Fibroblast of skin of left quadriceps (primary cell): Measurements from ENCODE around the gene PUS10.
"Not testable (repeated sequence)": the region's sequence is repeated elsewhere in the genome, so short reads cannot be mapped to it uniquely, and the experiment has no call there.

Experiments used
- DNase-seq, 2 experiments: peaks; one replicate each; pipeline ENCODE4 v3.0.0-alpha.2; 2013; ENCODE audit warnings: low read depth in 2 of 2

The PUS10 gene

DNA sequence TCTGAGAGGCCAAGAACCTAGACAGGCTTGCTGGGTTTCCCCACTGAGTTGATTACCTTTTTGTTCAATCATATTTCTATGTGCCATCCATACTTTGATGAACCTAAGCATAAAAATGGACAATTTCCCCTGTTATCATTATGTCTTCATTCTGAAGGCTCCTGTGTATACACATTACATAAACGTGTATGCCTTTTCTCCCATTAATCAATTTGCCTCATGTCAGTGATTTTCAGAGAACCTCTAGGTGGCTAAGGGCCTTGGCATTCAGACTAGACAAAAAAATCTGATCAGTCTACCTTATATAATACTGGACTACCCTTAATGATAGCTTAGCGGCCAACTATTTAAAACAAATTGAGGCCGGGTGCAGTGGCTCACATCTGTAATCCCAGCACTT, 4.7 kb downstream of the PUS10 start:
- DNase-seq, result no peak

DNA sequence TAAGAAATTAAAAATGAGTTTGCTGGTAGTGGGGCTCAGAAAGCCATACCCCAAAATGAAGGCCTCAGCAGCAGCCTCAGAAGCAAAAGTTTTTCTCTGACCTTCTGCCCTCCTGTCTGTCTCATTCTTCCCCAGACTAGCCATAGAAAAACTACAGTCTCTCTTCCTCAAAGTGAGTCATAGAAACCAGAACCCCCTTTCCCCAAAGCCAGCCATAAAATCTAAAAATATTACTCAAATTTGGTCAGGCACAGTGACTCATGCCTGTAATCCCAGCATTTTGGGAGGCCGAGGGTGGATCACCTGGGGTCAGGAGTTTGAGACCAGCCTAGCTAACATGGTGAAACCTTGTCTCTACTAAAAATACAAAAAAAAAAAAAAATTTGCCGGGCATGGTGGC, 5.8 kb downstream of the PUS10 start:
- DNase-seq, result peak; percentile 44 to 48

DNA sequence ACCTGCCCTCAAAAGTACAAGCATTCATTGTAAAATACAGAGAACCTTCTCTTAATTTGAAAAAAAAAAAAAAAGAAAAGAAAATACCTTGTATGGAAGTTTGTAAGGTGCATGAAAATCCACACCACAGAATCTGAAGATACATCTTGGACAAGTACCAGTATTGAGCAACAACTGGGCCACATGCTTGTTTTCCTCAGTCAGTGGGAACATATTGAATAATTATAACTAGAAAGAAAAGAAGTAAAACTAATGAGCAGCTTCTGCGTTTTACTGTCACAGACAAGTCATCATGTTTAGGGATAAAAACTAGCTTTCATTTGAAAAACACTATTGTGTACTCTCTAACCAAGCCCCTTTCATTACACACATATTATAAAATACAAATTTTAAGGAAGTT, 6.4 kb downstream of the PUS10 start:
- DNase-seq, result peak in 1 of 2 experiments; percentile 7

DNA sequence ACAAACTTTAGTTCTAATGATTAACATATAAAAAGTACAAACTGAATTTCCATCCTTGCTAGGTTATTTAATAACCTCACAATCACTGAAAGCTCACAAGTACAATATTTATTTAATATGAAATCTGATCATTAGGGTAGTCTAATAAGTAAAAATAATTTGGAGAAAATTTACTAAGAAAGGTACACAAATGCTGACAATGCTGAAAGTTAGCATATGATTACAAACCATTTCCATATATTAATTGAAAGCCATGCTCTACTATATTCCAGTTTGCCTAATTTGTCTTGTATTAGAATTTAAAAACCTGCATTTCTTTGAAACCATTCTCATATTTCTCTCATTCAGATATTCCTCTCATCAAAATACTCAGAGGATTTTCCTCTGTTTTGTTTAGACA, 8.7 kb downstream of the PUS10 start:
- DNase-seq, result no peak

DNA sequence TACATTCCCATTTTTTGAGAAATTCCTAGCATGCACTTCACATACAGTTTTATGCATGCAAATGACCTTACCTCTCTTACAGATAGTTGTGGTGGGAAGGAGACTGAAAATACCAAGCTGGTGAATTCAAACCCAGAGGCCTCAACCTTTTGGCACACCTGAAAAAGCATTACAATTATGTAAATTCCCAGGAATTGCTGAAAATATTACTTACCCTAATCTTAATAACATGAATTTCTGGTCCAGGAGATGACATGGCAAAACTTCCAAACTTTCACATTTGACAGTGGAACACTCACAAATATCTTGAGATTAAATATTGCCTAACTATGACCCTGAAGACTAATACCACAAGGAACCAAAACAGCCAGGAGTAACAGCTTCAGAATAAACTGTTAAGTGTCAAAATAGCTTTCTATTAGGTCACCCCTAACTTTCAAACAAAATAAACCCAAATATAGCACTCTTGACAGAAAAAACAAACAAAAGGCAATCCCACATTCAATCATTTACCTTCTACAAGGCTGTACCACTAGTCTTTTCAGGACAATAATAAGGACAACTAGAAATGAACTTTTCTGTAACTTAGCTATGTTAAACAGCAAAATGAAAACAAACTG, 11.5 kb downstream of the PUS10 start:
- no peak for DNase-seq

DNA sequence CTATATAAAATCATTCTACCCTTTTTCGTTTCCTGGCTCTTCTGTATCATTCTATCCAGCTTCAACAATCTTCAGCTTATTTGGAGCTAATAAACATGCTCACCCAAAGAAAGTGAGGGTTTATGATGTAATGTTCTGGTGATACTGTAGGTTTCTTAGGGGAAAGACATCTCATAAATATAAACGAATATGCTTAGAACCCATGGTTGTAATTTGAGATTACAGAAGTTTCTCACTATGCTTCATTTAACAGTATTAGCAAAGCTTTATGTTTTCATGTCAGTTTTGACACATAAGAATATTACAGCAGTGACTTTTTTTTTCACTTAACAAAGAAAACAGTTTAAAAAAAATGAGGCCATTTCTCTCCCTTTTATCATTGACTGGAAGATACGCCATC, 12.3 kb downstream of the PUS10 start:
- no peak for DNase-seq

DNA sequence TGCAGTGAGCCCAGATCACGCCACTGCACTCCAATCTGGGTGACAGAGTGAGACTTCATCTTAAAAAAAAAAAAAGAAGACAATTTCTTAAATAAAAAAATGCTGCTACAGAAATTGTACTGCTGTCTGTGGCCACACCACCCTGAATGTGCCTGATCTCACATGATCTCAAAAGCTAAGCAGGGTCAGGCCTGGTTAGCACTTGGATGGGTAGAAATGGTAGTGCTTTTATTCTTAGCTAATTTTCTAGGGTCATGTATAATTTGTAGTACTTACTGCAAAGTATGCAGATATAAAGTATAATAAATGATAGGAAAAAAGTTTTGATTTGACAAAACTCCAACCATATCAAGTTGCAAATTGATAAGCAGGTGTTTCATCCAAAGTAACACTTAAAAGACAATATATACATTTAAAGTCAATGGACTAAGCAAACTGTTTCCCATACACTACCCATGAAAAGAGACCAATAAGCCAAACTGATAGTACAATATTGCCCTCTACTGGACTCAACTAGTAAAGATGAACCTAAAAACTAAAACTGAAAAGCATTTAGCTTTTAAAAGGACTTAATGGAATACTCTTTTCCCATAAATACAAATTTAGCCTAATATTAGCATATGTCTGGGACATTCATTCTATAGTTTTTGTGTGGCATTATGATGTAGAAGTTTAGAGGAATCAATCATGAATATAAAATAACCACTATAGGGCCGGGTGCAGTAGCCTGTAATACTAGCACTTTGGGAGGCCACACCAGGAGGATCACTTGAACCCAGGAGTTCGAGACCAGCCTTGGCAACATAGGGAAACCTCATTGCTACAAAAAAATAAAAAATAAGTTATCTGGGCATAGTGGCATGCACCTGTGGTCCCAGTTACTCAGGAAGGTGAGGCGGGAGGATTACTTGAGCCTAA, 19.2 kb downstream of the PUS10 start:
- peak in 1 of 2 experiments; percentile 26 for DNase-seq

DNA sequence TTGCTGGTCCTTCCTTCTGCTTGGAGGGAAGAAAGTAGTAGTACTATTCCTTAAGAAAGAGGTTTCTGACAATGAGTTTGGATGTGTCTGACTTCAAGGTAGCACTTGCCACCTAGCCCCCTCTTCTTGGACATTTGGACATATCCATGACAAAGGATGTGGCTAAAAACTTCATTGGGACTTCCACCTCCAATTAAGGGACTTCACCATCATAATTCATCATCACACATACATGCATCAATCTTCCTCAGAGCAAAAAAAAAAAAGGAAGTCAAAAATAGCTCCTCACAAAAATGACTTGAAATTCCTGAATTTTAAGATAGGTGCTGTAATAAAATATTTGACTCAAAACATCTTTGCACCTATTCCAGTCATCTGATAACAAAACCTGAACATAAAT, 23.9 kb downstream of the PUS10 start:
- DNase-seq, result no peak

DNA sequence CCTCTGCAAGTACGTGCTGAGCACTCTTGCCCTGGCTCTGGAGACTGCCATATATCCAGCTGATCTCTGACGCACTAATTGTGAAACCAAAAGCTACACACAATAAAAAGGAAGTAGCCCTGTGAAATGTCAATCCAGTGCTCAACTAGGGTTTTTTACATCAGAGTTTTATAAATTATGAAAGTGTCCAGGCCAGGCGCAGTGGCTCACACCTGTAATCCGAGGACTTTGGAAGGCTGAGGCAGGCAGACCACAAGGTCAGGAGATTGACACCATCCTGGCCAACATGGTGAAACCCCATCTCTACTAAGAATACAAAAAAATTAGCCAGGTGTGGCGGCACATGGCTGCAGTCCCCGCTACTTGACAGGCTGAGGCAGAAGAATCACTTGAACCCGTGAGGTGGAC, 25.1 kb downstream of the PUS10 start:
- DNase-seq, result no peak

DNA sequence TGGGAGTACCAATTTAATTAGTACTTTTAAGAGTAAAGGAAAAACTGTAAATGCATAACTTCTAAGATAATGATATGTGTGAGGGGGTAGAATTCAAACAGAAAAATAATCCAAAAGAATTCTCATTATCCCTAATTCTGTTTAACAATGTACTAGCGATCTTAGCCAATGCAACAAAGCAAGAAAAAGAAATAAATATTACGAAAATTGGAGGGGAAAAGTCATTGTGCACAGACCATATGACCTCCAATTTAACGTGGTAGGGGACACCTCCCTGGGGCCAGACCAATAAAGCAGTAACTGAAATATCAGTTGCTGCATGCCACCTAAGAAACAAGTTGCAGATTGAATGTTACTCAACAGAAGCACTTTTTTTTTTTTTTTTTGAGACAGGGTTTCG, 26.4 kb downstream of the PUS10 start:
- no peak for DNase-seq

DNA sequence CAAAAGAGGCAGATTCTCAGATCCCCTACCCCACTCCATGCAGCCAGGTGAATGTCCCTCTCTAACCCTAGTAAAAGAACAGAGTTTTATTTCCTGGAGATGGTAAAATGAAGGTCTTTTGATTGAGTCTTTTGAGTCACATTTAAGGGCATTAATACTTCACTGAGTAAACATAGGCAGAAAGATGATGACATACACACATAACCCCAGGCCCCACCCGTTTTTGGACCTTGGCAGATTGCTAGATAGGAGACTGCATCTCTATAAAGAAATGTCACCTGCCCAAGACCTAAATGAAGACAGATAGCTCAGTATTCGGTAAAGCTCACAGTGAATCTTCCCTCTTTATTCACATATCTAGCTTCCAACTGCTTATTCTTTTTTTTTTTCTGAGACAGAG, 28.8 kb downstream of the PUS10 start:
- no peak for DNase-seq

DNA sequence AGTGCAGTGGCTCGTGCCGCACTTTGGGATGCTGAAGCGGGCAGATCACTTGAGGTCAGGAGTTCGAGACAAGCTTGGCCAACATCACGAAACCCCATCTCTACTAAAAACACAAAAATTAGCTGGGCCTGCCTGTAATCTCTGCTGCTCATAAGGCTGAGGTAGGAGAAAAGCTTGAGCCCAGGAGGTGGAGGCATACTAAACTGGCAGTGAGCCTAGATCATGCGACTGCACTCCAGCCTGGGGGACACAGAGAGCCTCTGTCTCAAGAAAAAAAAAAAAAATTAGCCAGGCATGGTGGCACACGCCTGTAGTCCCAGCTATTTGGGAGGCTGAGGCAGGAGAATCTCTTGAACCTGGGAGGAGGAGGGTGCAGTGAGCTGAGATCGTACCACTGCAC, 30.4 kb downstream of the PUS10 start:
- not testable (repeated sequence) for DNase-seq

DNA sequence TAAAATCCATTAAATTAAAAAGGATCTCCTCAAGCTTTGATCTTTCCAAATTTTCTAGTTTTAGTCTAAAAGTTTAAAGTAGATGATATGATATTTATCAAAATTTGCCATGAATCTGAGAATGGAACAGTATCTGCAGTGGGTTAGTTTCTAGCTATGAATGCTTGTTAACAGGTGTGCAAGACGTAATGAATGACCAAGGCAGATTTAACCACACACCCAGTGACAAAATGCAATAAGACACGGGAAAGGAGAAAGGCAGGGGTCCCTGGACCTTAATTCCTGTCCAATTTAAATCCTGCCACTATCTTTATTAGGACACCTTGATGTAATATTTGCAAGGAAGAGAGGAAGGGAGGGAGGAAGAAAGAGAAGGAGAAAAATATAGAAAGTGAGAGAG, 31.0 kb downstream of the PUS10 start:
- no peak for DNase-seq

DNA sequence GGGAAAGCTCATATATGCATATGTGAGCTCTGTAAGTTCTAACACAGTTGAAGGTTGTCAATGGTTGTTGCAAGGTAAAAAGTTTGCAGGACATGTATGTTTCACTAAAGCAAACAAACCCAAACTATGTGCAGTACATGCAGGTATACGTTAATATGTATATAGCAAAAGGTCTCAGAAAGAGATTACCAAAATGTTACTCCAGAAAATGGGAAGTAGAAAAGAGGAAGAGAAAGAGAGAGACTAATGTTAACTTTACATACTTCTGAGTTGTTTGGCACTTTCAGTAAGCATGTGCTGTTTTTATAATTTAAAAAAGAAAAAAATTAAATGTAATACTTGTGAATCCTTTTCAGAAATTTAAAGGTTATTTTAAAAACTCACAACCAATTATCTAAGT, 33.3 kb downstream of the PUS10 start:
- DNase-seq, result no peak

DNA sequence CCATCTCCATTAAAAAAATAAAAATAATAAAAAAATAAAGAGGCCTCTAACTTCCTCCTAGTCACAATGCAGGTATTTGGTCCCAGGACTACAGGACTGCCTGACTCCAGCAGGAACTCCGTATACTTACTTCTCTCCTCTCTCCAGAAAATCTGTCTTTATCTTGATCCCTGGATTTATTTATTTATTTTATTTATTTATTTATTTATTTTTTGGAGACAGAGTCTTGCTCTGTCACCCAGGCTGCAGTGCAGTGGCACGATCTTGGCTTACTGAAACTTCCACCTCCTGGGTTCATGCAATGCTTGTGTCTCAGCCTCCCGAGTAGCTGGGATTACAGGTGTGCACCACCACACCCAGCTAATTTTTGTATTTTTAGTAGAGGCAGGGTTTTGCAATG, 36.0 kb downstream of the PUS10 start:
- DNase-seq, result not testable (repeated sequence)

DNA sequence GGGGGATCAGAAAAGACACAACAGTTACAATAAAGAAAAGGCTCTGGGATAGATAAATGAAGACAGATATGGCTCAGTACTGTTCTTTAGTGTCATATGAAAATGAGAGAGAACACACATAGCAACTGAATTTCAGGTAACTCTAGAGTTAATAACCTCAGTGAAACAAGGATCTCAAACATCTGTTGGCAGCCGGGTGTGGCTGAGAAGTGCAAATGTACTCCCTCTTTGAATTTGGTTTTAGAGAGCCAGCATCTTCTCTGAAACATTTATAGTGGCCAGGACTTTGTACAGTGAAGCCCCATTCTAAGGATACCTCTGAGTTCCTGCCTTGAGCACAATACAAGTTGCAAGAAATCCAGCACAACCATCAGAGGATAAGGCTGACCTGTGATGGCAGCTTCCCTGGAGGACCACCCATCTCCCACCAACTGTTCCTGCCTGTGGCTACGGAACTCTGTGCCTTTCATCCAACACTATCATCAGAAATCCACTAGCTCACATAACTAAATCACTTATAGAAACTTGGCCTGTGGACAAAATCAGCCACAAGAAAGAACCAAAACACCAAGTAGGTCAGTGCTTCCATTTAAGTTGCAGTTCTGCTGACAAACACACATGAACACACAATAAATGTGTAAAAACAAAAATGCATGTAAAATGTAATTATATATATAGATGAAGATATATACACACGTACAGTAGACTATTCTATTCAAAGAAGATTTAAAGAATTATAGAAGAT, 37.8 kb downstream of the PUS10 start:
- no peak for DNase-seq

DNA sequence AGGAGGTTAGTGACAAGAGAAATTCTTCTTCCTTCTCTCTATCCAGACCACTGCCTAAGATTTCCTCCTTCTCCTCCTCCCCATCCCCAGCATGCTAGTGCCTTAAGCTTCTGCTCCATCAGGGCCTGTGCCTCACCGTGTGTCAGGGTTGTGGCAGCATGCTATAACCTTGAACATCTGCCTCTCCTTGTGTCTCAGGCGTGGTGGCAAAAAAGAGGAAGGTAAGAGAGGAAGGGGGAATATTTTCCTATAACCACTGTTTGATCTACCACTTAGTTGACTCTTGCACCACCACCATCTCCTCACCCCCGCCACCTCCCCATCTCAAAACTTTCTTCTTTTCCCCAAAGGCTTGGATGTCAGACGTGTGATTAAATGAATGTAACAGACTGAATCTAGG, 38.8 kb downstream of the PUS10 start:
- DNase-seq, result no peak

DNA sequence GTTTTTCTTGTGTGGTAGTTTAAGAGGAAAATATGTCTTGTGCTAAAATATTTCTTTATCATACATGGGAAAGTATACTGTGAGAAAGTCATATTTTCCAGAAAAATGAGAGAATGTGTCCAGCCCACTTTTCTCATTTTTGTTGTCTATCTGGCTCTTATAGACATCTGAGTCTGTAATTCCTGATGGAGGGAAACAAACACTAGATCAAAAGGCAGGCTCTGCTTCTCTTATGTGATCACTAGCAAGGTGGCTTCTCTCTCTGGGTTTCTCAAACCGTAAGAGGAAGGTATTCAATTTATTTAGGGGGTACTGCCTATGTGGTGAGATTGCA, 40.5 kb downstream of the PUS10 start:
- no peak for DNase-seq

DNA sequence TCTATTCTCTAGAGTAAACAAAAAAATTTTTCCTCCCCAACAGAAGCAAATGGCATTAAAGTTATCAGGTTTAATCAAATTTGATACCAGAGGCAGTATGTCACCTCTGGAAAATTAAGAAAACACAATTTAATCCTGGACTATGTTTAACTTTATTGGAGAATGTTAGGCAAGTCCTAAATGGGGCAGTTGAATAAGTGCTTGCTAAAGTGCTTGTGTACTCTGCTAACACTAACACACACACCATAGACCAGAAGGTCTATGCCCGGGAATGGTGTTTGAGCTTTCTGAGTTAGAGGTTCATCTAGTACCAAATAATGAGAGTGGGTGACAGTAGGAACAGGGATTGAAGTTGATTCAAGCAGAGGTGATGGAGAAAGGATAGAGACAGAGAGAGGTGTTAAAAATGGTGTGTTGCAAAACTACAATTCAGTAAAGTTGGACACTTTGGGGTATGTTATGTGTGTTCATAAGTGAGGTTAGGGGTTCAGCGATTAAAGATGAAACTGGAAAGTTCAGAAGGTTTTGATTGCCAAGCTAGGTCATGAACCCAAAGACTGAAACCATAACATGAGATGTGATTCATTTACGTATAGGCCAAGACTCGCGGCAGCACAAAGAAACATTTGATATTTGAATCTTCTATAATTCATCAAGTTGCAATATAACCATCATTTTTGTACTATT, 41.0 kb downstream of the PUS10 start:
- no peak for DNase-seq

DNA sequence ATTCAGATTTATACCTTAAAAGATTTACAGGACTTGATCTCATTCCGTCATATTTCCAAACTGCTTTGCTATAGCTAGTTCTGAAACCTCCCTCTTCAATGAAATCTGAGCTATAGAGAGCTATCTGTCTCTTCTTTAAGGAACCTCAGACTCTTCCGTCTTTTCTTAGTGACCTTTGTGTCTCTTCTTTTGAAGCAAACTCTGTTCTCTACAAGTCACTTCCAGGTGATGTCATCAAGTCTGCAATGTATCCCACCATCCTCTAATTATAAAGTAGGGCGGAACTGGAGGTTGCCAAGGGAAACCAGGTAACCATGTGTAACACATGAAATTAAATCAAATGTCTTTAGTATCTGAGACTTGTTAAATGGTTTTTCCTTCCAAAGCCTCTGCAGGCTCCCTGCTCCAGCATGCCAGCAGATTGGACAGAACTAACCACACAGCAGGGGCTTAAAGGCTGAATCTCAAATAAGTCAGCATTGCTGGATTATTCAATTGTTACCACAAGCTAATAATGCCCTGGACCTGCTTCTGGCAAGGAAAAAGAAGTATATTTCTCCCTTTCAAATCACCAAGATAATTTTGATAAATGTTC, 41.7 kb downstream of the PUS10 start:
- DNase-seq, result no peak

DNA sequence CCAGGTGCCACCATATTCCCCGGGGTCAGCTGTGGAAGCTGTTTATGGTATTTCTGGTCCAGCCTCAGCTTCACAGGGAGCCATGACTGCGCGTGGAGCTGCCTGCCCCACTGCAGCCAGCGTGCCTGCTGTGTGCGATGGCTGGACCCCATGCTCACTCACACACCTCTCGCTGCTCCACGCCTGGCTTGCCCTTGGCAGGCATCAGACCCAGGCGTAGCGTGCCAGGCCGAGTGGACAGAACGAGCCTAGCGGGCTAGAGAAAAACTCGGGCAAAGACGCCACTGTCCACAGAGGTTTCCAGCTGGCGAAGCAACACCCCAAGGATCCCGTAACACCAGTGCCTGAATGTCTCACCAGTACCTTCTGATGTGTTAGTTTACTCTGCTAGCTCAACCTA, 43.4 kb downstream of the PUS10 start:
- DNase-seq, result no peak

DNA sequence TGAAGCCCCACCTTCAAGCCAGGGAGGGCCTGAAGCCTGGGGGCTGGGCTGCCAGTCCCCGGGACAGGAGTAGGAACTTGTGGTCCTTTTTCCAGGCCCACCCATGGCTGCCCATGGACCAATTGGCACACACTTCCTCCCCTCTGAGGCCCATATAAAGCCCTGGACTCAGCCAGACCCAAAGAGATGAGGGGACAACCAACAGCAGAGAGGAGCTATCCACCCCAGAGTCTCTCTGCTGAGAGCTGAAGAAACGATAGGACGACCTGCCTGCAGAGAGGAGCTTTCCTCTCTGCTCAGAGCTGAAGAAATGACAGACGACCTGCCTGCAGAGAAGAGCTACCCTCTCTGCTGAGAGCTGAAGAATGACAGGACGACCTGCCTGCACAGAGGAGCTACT, 44.4 kb downstream of the PUS10 start:
- DNase-seq, result no peak
